ENCODE results near the gene CFHR5. TPM values are rescaled to one million over a fixed set of nuclear protein-coding genes. Genes with fewer than 3 reads are reported as not detected.
"Not testable (repeated sequence)": the region's sequence is repeated elsewhere in the genome, so short reads cannot be mapped to it uniquely, and the experiment has no call there.

The CFHR5 gene
- total and polyA plus RNA-seq, 7 donors = not detected

DNA sequence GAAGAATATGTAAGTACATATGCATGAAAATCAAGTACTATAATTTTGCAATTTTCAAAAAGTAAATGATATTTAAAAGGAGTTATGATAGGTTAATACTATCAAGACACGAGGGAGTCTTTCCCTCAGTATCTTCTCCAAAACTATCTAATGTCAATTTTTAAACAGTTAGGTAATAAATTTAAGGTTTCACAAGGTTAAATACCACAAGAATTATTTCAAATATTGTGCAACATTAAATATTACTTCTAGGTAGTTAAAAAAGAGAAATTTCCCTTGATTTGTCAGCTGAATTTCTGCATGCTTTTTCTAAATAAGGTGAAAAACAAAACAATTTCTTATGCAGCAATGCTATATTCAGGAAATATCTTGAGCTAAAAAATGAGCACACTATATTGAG lies 3.5 kb downstream of the CFHR5 start:
- H3K27me3 ChIP-seq (ENCODE audit: insufficient read depth in 3 of 3, low read length in 2 of 3) = no peaks in the 10 kb centered on the region
- intact Hi-C loops (cut with DNase I) = no loop called here
- no peaks in the 10 kb centered on the region for H3K9me3 ChIP-seq
- WGBS, 3 donors = 82 to 90% (median 84%) methylated on average over 1 of the region's 1 CpG
- no peaks in the 10 kb centered on the region for H3K4me1 ChIP-seq
- H3K4me3 ChIP-seq = no peak overlapping the region
- ATAC-seq (no peak), DNase-seq (no peak)
- H3K27ac ChIP-seq = no peak overlapping the region
- H3K36me3 ChIP-seq (ENCODE audit: insufficient read depth in 1 of 2, low read depth in 1 of 2) = no peaks in the 10 kb centered on the region
- TF ChIP-seq, protein P1, sequence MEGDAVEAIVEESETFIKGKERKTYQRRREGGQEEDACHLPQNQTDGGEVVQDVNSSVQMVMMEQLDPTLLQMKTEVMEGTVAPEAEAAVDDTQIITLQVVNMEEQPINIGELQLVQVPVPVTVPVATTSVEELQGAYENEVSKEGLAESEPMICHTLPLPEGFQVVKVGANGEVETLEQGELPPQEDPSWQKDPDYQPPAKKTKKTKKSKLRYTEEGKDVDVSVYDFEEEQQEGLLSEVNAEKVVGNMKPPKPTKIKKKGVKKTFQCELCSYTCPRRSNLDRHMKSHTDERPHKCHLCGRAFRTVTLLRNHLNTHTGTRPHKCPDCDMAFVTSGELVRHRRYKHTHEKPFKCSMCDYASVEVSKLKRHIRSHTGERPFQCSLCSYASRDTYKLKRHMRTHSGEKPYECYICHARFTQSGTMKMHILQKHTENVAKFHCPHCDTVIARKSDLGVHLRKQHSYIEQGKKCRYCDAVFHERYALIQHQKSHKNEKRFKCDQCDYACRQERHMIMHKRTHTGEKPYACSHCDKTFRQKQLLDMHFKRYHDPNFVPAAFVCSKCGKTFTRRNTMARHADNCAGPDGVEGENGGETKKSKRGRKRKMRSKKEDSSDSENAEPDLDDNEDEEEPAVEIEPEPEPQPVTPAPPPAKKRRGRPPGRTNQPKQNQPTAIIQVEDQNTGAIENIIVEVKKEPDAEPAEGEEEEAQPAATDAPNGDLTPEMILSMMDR (IDR thresholded peaks at IDR 0.05) = no peak

- H3K4me3 ChIP-seq; H3K36me3 ChIP-seq (ENCODE audit: insufficient read depth in 1 of 2, low read depth in 1 of 2); intact Hi-C loops (cut with DNase I); H3K4me1 ChIP-seq; H3K9me3 ChIP-seq; ATAC-seq; H3K27me3 ChIP-seq (ENCODE audit: insufficient read depth in 3 of 3, low read length in 2 of 3); H3K27ac ChIP-seq; DNase-seq: not testable (repeated sequence)
- WGBS, 3 donors = 87 to 90% (median 90%) methylated on average over 7 of the region's 7 CpGs
These were observed 4.9 kb downstream of the CFHR5 start for GRCh38 chr1:196982247-196982646.

DNA sequence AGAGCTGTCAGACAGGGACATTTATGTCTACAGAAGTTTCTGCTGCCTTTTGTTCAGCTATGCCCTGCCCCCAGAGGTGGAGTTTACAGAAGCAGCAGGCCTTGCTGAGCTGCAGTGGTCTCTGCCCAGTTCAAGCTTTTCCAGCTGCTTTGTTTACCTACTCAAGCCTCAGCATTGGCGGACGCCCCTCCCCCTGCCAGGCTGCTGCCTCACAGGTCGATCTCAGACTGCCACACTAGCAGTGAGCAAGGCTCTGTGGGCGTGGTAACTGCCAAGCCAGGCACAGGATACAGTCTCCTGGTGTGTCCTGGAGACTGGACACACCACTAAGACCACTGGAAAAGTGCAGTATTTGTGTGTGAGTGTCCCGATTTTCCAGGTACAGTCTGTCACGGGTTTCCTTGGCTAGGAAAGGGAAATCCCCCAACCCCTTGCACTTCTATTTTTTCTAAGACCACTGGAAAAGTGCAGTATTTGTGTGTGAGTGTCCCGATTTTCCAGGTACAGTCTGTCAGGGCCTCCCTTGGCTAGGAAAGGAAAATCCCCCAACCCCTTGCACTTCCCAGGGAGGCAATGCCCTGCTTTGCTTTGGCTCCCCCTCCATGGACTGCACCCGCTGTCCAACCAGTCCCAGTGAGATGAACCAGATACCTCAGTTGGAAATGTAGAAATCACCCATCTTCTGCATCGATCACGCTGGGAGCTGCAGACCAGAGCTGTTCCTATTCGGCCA lies 14.7 kb downstream of the CFHR5 start:
- DNase-seq = peak in 1 of 2 donors; percentile 43
- not testable (repeated sequence) for H3K27ac ChIP-seq
- WGBS, 3 donors = 63 to 75% (median 66%) methylated on average over 11 of the region's 11 CpGs

DNA sequence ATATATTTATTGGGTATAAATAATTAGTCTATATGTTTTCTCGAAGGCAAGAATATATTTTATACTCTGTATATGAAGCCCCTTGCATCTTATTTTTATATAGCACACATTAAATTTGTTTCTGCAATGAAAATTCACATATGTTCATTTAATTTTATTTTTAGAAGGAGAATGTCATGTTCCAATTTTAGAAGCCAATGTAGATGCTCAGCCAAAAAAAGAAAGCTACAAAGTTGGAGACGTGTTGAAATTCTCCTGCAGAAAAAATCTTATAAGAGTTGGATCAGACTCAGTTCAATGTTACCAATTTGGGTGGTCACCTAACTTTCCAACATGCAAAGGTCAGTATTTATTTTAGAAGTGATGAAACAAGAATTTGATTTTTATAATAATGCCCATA lies 16.6 kb downstream of the CFHR5 start:
- ATAC-seq (no peak), DNase-seq (no peak)
- H3K4me1 ChIP-seq = no peaks in the 10 kb centered on the region
- H3K4me3 ChIP-seq = no peak overlapping the region
- no peaks in the 10 kb centered on the region for H3K9me3 ChIP-seq
- no peaks in the 10 kb centered on the region for H3K27me3 ChIP-seq (ENCODE audit: insufficient read depth in 3 of 3, low read length in 2 of 3)
- H3K27ac ChIP-seq = no peak overlapping the region
- TF ChIP-seq, protein P1 (IDR thresholded peaks at IDR 0.05) = no peak
- intact Hi-C loops (cut with DNase I) = no loop called here
- WGBS, 3 donors = 45 to 55% (median 49%) methylated on average over 2 of the region's 2 CpGs
- H3K36me3 ChIP-seq (ENCODE audit: insufficient read depth in 1 of 2, low read depth in 1 of 2) = no peaks in the 10 kb centered on the region

More for the DNA sequence above, 14.7 kb downstream of the CFHR5 start:
- H3K4me3 ChIP-seq; intact Hi-C loops (cut with DNase I); H3K9me3 ChIP-seq; ATAC-seq; H3K27me3 ChIP-seq (ENCODE audit: insufficient read depth in 3 of 3, low read length in 2 of 3); H3K4me1 ChIP-seq; H3K36me3 ChIP-seq (ENCODE audit: insufficient read depth in 1 of 2, low read depth in 1 of 2): not testable (repeated sequence)

- H3K27ac ChIP-seq = no peak overlapping the region
- ATAC-seq (no peak), DNase-seq (no peak)
- H3K4me3 ChIP-seq = no peak overlapping the region
- no peaks in the 10 kb centered on the region for H3K36me3 ChIP-seq (ENCODE audit: insufficient read depth in 1 of 2, low read depth in 1 of 2)
- H3K27me3 ChIP-seq (ENCODE audit: insufficient read depth in 3 of 3, low read length in 2 of 3) = no peaks in the 10 kb centered on the region
- no peaks in the 10 kb centered on the region for H3K4me1 ChIP-seq
- intact Hi-C loops (cut with DNase I) = no loop called here
- H3K9me3 ChIP-seq = no peaks in the 10 kb centered on the region
- WGBS, 3 donors = 53 to 74% (median 61%) methylated on average over 1 of the region's 1 CpG
- TF ChIP-seq, protein P1 (IDR thresholded peaks at IDR 0.05) = no peak
These were observed 20.1 kb downstream of the CFHR5 start for GRCh38 chr1:196997423-196997822.

DNA sequence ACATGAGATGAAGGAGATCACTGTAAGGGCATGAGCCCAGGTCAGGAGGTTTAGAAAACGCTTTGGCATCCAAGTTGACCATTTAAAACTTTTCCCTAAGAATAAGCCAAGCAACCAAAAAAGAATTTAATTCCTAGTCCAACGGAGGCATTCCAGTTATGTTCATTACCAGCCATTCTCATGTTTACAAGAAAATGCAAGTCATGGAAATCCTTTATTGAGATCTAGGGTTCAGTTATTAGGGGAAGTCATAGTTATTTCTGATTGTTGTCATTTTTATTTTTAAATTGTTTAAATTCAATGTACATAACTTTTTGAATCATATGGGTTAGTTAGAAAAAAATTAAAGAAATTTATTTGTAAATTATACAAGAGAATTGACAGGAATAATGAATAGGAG lies 24.5 kb downstream of the CFHR5 start:
- DNase-seq (no peak), ATAC-seq (no peak)
- H3K9me3 ChIP-seq = no peaks in the 10 kb centered on the region
- H3K27me3 ChIP-seq (ENCODE audit: insufficient read depth in 3 of 3, low read length in 2 of 3) = no peaks in the 10 kb centered on the region
- intact Hi-C loops (cut with DNase I) = no loop called here
- TF ChIP-seq, protein P1 (IDR thresholded peaks at IDR 0.05) = no peak
- WGBS, 3 donors = 43 to 83% (median 56%) methylated on average over 2 of the region's 2 CpGs
- H3K27ac ChIP-seq = no peak overlapping the region
- no peaks in the 10 kb centered on the region for H3K4me1 ChIP-seq
- H3K36me3 ChIP-seq (ENCODE audit: insufficient read depth in 1 of 2, low read depth in 1 of 2) = no peaks in the 10 kb centered on the region
- H3K4me3 ChIP-seq = no peak overlapping the region
